ENCODE measurements around the gene PALM.
"Not testable (repeated sequence)": the region's sequence is repeated elsewhere in the genome, so short reads cannot be mapped to it uniquely, and the experiment has no call there.

PALM gene

GRCh38 chr19:741506-742131 is 32.9 kb downstream of the PALM start:
- TF ChIP-seq GATA1 (IDR thresholded peaks at IDR 0.05; ENCODE audit: low read depth, low read length) (no peak), POLR2A (IDR thresholded peaks at IDR 0.05; ENCODE audit: low read length) (no peak)
- peak; percentile 57 to 66 for DNase-seq

- no peak for TF ChIP-seq GATA1 (IDR thresholded peaks at IDR 0.05; ENCODE audit: low read depth, low read length)
- TF ChIP-seq POLR2A (IDR thresholded peaks at IDR 0.05; ENCODE audit: low read length) = no peak
- DNase-seq = no peak
Measured at GRCh38 chr19:742540-743075, 33.9 kb downstream of the PALM start.

- no peak for TF ChIP-seq GATA1 (IDR thresholded peaks at IDR 0.05; ENCODE audit: low read depth, low read length)
- no peak for TF ChIP-seq POLR2A (IDR thresholded peaks at IDR 0.05; ENCODE audit: low read length)
- no peak for DNase-seq
Measured at GRCh38 chr19:743168-743687, 34.5 kb downstream of the PALM start.

- not testable (repeated sequence) for DNase-seq
Measured at GRCh38 chr19:745138-745537, 36.4 kb downstream of the PALM start.

GRCh38 chr19:746208-746819 is 37.6 kb downstream of the PALM start:
- TF ChIP-seq GATA1 (IDR thresholded peaks at IDR 0.05; ENCODE audit: low read depth, low read length) (no peak), POLR2A (IDR thresholded peaks at IDR 0.05; ENCODE audit: low read length) (no peak)

GRCh38 chr19:746956-747355 is 38.2 kb downstream of the PALM start:
- DNase-seq = no peak
- TF ChIP-seq POLR2A (IDR thresholded peaks at IDR 0.05; ENCODE audit: low read length) = no peak
- no peak for TF ChIP-seq GATA1 (IDR thresholded peaks at IDR 0.05; ENCODE audit: low read depth, low read length)

More at GRCh38 chr19:746208-746819, 37.6 kb downstream of the PALM start:
- DNase-seq = no peak

GRCh38 chr19:747432-748273 is 38.9 kb downstream of the PALM start:
- no peak for DNase-seq
- TF ChIP-seq POLR2A (IDR thresholded peaks at IDR 0.05; ENCODE audit: low read length) (no peak), GATA1 (IDR thresholded peaks at IDR 0.05; ENCODE audit: low read depth, low read length) (no peak)

GRCh38 chr19:748274-748598 is 39.5 kb downstream of the PALM start:
- no peak for TF ChIP-seq GATA1 (IDR thresholded peaks at IDR 0.05; ENCODE audit: low read depth, low read length)
- no peak for TF ChIP-seq POLR2A (IDR thresholded peaks at IDR 0.05; ENCODE audit: low read length)
- DNase-seq = no peak

GRCh38 chr19:749811-750210 is 41.1 kb downstream of the PALM start:
- no peak for DNase-seq
- no peak for TF ChIP-seq POLR2A (IDR thresholded peaks at IDR 0.05; ENCODE audit: low read length)
- no peak for TF ChIP-seq GATA1 (IDR thresholded peaks at IDR 0.05; ENCODE audit: low read depth, low read length)

- TF ChIP-seq POLR2A (IDR thresholded peaks at IDR 0.05; ENCODE audit: low read length) (no peak), GATA1 (IDR thresholded peaks at IDR 0.05; ENCODE audit: low read depth, low read length) (no peak)
- DNase-seq = no peak
Measured at GRCh38 chr19:750640-751423, 42.1 kb downstream of the PALM start, which contains the start of gene MISP. Gene MISP, plus strand, starts transcription at chr19:751112. Its CDS starts 5,835 bp downstream, at chr19:756947.

- no peak for DNase-seq
- TF ChIP-seq GATA1 (IDR thresholded peaks at IDR 0.05; ENCODE audit: low read depth, low read length) (no peak), POLR2A (IDR thresholded peaks at IDR 0.05; ENCODE audit: low read length) (no peak)
Measured at GRCh38 chr19:751501-752341, 43.0 kb downstream of the PALM start.

- DNase-seq = no peak
- TF ChIP-seq GATA1 (IDR thresholded peaks at IDR 0.05; ENCODE audit: low read depth, low read length) (no peak), POLR2A (IDR thresholded peaks at IDR 0.05; ENCODE audit: low read length) (no peak)
Measured at GRCh38 chr19:752652-753517, 44.1 kb downstream of the PALM start.
